Hepatocyte (in vitro differentiated cells): Measurements from ENCODE around the gene MT3. TPM values are rescaled to one million over a fixed set of nuclear protein-coding genes. Genes with fewer than 3 reads are reported as not detected.

Experiments
- DNase-seq: peaks from one replicate; pipeline ENCODE4 v3.0.0-alpha.2; 2016; ENCODE audit warnings: low spot score
- H2AFZ ChIP-seq: fragments of 200-600 bp; sonication (generic); 2 replicates; pipeline ENCODE4 v1.6.0; 2016; ENCODE audit warnings: antibody characterized with exemption, mild to moderate bottlenecking
- H3K27ac ChIP-seq: fragments of 200-600 bp; sonication (generic); 2 replicates; pipeline ENCODE4 v1.5.1; 2016; ENCODE audit warnings: mild to moderate bottlenecking
- H3K27me3 ChIP-seq: fragments of 200-600 bp; sonication (generic); 2 replicates; pipeline ENCODE4 v1.6.1; 2016
- H3K36me3 ChIP-seq: fragments of 200-600 bp; sonication (generic); replicated peaks from 2 replicates; pipeline ENCODE4 v1.5.1; 2016; ENCODE audit warnings: low read depth; ENCODE audit not compliant: insufficient read depth
- H3K4me1 ChIP-seq: fragments of 200-600 bp; sonication (generic); 2 replicates; pipeline ENCODE4 v1.5.1; 2016; ENCODE audit warnings: mild to moderate bottlenecking, moderate library complexity; ENCODE audit not compliant: insufficient read depth
- H3K4me2 ChIP-seq: fragments of 200-600 bp; sonication (generic); 2 replicates; pipeline ENCODE4 v1.6.0; 2016
- H3K4me3 ChIP-seq: fragments of 200-600 bp; sonication (generic); 2 replicates; pipeline ENCODE4 v1.5.1; 2016; ENCODE audit warnings: mild to moderate bottlenecking
- H3K79me2 ChIP-seq: fragments of 200-600 bp; sonication (generic); 2 replicates; pipeline ENCODE4 v1.6.0; 2017; ENCODE audit warnings: mild to moderate bottlenecking
- H3K9me2 ChIP-seq: fragments of 200-600 bp; sonication (generic); replicated peaks from 2 replicates; pipeline ENCODE4 v1.6.0; 2017; ENCODE audit warnings: mild to moderate bottlenecking; ENCODE audit not compliant: insufficient read depth
- H3K9me3 ChIP-seq: fragments of 200-600 bp; sonication (generic); 2 replicates; pipeline ENCODE4 v1.5.1; 2016; ENCODE audit warnings: low read depth, mild to moderate bottlenecking
- H4K20me1 ChIP-seq: fragments of 200-600 bp; sonication (generic); 2 replicates; pipeline ENCODE4 v1.6.0; 2016; ENCODE audit warnings: mild to moderate bottlenecking; ENCODE audit not compliant: insufficient read depth, poor library complexity, severe bottlenecking
- CTCF ChIP-seq: fragments of 200-600 bp; sonication (generic); IDR thresholded peaks from 2 replicates; pipeline ENCODE4 v1.5.1; 2016; ENCODE audit warnings: antibody characterized with exemption, mild to moderate bottlenecking; ENCODE audit not compliant: poor library complexity
- EZH2 ChIP-seq: fragments of 200-600 bp; sonication (generic); IDR thresholded peaks from 2 replicates; pipeline ENCODE4 v1.6.1; 2016; ENCODE audit warnings: antibody characterized with exemption, mild to moderate bottlenecking, borderline replicate concordance
- EZH2phosphoT487 ChIP-seq: fragments of 200-600 bp; sonication (generic); IDR thresholded peaks from one replicate; pipeline ENCODE4 v1.6.1; 2018; ENCODE audit warnings: antibody characterized with exemption, mild to moderate bottlenecking, low read depth, moderate library complexity; ENCODE audit not compliant: unreplicated experiment, severe bottlenecking
- WGBS: methylation state at CpG from one replicate; pipeline ENCODE4 v1.1.6; 2016; ENCODE audit warnings: low lambda C conversion rate; ENCODE audit errors: missing lambda C conversion rate; 5-methylcytosine and 5-hydroxymethylcytosine counted together
- polyA plus RNA-seq: library from polyadenylated mRNA; unstranded; fragments of >200 nt; fragmentation: Nextera tagmentation; extraction: Ambion mirVana; gene quantifications from 2 replicates; pipeline ENCODE4 v1.2.1, GENCODE V29; 2016
- total RNA-seq: library from RNA; depleted of rRNA; stranded (reverse); fragments of >200 nt; gene quantifications from 2 replicates; pipeline ENCODE4 v1.2.3, GENCODE V29; 2014

Gene MT3
- total and polyA plus RNA-seq, 2 experiments from 2014 or later: not detected

DNA sequence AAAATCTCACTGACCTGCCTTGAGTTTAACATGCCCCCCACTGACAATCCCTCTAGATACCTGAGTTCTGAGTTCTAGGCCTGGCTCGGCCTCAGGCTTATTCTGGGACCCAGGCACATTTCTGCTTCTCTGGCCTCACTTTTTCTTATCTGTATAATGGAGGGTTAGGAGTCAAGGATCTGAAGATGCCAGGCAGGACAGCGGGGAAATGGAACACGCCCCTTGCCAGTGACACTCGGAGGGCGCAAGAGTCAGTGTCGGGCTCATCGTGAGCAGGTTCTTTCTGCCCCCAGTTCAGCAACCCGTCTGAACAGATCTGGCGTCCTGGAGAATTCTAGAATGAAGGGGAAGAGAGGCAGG, 567 bp upstream of the MT3 start:
- Histone ChIP-seq H3K27ac (no peak overlapping the region), H3K9me2 (no peaks in the 10 kb centered on the region), H3K4me2 (peak overlapping the region; percentile 81), H3K79me2 (no peaks in the 10 kb centered on the region), H3K36me3 (no peaks in the 10 kb centered on the region), H2AFZ (no peak overlapping the region), H3K9me3 (no peaks in the 10 kb centered on the region), H3K4me1 (peaks cover 3% of the 10 kb centered on the region), H3K27me3 (peaks cover 45% of the 10 kb centered on the region), H3K4me3 (no peak overlapping the region), H4K20me1 (no peaks in the 10 kb centered on the region)
- TF ChIP-seq CTCF: no peak
- no peak for TF ChIP-seq EZH2
- TF ChIP-seq EZH2phosphoT487: no peak
- 50% methylated on average over 9 of the region's 9 CpGs for WGBS
- no peak for DNase-seq

- Histone ChIP-seq H2AFZ (no peak overlapping the region), H3K4me1 (peaks cover 3% of the 10 kb centered on the region), H3K4me2 (no peak overlapping the region), H3K9me3 (no peaks in the 10 kb centered on the region), H4K20me1 (no peaks in the 10 kb centered on the region), H3K79me2 (no peaks in the 10 kb centered on the region), H3K9me2 (no peaks in the 10 kb centered on the region), H3K27me3 (peaks cover 43% of the 10 kb centered on the region), H3K27ac (no peak overlapping the region), H3K36me3 (no peaks in the 10 kb centered on the region), H3K4me3 (no peak overlapping the region)
- WGBS: 61% methylated on average over 4 of the region's 4 CpGs
- no peak for DNase-seq
- TF ChIP-seq EZH2phosphoT487 (no peak), EZH2 (no peak), CTCF (no peak)
Observed at GRCh38 chr16:56591377-56592060, 2.2 kb downstream of the MT3 start.

GRCh38 chr16:56593573-56594291, 4.4 kb downstream of the MT3 start:
- WGBS: 79% methylated on average over 6 of the region's 6 CpGs
- Histone ChIP-seq H3K27ac (no peak overlapping the region), H3K36me3 (no peaks in the 10 kb centered on the region), H4K20me1 (no peaks in the 10 kb centered on the region), H3K4me1 (peaks cover 3% of the 10 kb centered on the region), H2AFZ (no peak overlapping the region), H3K27me3 (peaks cover 26% of the 10 kb centered on the region), H3K4me3 (no peak overlapping the region), H3K79me2 (no peaks in the 10 kb centered on the region), H3K9me3 (no peaks in the 10 kb centered on the region), H3K9me2 (no peaks in the 10 kb centered on the region), H3K4me2 (no peak overlapping the region)
- no peak for DNase-seq
- TF ChIP-seq EZH2: no peak
- no peak for TF ChIP-seq CTCF
- TF ChIP-seq EZH2phosphoT487: no peak
